Activated T-cell treated with anti-CD3 and anti-CD28 coated beads for 24 hours (primary cell): ENCODE measurements around the gene ARHGEF25.
"Not testable (repeated sequence)": the region's sequence is repeated elsewhere in the genome, so short reads cannot be mapped to it uniquely, and the experiment has no call there.

Source experiments
- DNase-seq: peaks from one replicate; pipeline ENCODE4 v3.0.0-alpha.2; 2020; ENCODE audit warnings: low read depth

ARHGEF25 gene

DNA sequence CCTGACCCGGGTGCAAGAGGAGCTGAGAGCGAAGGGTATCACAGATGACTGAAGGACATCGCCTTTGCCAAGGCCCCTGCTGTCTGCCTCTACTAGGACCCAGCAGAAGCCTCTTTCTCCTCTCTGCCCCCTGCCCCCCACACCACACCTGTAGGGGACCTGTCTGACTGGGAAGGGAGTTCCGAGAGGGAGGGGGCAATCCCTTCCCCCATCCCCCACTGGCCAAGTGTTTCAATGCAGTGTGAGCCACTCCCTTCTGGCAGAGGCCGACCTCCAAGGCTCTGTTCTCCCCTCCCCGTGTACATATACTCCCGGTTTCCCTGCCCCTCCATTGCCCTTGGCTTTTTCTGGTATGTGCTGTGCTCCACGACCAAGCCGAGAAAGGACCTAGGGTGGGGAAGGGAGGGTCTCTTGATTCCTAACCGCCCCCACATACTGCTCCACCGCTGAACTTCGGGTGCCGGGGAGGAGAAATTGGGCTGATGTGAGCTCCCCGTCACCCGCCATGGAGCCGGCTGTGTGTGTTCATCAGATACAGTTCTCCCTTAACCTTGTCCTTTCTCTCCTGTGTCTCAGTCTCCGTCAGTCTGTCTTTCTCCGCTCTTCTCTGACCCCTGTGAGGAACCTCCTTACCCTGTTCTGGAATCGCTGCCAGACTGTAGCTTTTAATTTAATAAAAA is 2.0 kb upstream of the ARHGEF25 start:
- no peak for DNase-seq

DNA sequence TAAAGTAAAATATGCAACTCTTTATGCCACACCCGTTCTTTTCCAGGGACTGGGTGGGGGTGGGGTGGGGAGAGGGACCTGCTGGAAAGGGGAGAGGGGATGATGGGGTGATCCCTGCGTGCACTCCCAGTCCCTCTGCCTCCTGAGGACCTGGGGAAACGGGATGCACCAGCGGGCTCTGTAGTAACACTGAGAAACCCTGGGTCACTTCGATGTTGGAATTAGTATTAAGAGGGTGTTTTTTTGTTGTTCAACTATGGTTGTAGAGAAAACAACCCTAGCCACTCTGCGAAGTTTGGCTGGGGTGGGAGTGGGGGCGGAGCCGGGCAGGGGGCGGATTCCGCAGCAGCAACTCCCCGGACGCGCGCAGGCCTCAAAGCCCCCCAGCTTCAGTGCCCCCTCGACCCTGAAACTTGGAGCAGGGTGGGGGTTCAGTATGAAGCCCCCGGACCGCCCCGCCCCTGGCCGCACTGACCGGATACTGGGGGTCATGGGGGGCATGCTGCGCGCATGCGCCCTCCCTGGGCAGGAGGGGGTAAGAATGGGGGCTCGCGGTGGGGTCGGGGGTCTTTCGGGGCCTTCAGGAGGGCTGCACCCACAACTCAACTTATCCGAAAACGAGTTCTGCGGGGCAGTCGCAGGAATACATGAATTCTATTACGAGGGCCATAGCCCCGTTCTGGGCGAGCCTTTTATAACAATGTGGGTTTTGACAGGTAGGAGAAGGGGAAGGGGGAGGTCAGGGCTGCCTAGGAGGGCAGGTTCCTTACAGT is 1.3 kb upstream of the ARHGEF25 start:
- no peak for DNase-seq

DNA sequence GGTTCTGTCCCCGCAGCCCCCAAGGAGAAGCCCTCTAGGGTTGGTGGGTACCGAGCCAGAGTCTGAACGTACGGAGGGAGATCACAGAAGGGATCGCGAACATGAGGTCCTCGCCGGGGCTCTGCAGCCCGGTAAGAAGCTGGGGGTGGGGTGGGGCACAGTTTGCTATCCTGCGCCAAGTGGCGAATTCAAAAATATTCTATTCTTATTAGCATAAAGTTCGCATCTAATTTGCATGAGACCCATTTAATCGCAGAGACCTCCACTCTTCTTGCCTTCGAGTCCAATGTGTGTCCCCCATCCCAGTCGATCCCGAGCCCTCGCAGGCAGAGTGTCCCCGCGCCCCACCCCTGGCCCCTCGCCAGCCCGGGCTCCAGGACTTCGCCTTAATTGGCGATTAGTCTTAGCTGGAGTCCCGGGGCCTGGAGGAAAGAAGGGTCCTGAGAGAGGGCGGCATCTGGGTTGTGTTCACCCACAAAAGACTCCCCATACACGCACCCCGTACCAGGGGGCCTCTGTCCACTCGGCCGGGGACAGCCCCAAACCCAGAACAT is 604 bp upstream of the ARHGEF25 start:
- DNase-seq: no peak

GRCh38 chr12:57611827-57612710 is 834 bp downstream of the ARHGEF25 start:
- no peak for DNase-seq

- DNase-seq: no peak
These were observed 1.6 kb downstream of the ARHGEF25 start for GRCh38 chr12:57612711-57613426.

DNA sequence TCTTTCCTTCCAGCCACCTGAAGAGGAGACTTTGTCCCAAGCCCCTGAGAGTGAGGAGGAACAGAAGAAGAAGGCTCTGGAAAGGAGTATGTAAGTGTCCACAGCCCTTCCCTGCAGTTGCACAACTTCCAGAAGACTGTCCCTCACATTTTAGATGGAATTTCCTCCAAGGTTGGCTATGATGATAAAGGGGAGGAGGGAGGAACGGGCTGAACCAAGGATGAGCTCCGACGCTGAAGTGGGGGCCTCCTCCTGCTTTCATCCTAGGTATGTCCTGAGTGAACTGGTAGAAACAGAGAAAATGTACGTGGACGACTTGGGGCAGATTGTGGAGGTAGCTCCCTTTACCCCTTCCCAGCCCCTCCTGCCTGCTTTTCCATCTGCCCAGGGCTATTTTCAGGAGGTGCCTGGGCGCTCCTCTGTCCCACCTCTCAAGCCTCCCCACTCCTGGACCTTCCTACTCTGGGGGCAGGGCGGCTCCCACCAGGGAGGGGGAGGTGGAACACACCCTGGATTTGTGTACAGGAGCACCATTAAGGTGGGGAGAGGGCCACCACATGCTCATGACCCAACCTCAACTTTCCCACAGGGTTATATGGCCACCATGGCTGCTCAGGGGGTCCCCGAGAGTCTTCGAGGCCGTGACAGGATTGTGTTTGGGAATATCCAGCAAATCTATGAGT is 2.3 kb downstream of the ARHGEF25 start:
- DNase-seq: no peak

GRCh38 chr12:57614178-57614947 is 3.1 kb downstream of the ARHGEF25 start:
- DNase-seq: no peak

- no peak for DNase-seq
These were observed 3.8 kb downstream of the ARHGEF25 start for GRCh38 chr12:57614948-57615500.

GRCh38 chr12:57615637-57616036 is 4.4 kb downstream of the ARHGEF25 start:
- DNase-seq: no peak

DNA sequence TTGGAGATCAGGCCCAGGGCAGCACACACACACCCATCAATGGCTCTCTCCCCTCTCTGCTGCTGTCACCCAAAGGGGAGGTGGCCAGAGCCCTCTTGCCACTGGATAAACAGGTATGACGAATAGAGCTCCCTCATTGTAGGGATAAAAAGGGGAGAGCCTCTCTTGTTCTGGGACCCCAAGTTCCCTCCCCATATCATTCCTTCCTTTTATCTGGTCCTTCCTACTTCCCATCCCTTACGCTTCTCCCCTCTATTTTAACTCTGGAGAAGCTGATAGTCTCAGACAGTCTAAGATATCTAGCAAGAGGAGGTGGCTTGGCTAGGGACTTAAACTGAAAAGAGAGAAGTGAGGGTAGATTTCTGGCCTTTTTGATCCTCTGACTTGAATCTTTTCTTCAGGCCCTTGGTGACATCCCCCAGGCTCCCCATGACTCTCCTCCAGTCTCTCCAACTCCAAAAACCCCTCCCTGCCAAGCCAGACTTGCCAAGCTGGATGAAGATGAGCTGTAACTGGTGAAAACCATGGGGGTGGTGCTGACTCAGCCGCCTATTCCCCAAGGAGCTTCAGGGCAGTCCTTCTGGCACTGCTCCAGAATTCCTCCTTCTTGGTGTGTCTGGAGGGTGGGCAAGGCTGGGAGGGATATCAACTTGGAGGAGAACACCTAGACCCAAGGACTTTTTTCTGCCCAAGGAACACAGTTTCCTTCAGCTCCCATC is 5.3 kb downstream of the ARHGEF25 start:
- DNase-seq: no peak

GRCh38 chr12:57617942-57618341 is 6.7 kb downstream of the ARHGEF25 start:
- no peak for DNase-seq

- DNase-seq: not testable (repeated sequence)
These were observed 7.2 kb downstream of the ARHGEF25 start for GRCh38 chr12:57618431-57618830.

- no peak for DNase-seq
These were observed 7.8 kb downstream of the ARHGEF25 start for GRCh38 chr12:57618966-57619433.

DNA sequence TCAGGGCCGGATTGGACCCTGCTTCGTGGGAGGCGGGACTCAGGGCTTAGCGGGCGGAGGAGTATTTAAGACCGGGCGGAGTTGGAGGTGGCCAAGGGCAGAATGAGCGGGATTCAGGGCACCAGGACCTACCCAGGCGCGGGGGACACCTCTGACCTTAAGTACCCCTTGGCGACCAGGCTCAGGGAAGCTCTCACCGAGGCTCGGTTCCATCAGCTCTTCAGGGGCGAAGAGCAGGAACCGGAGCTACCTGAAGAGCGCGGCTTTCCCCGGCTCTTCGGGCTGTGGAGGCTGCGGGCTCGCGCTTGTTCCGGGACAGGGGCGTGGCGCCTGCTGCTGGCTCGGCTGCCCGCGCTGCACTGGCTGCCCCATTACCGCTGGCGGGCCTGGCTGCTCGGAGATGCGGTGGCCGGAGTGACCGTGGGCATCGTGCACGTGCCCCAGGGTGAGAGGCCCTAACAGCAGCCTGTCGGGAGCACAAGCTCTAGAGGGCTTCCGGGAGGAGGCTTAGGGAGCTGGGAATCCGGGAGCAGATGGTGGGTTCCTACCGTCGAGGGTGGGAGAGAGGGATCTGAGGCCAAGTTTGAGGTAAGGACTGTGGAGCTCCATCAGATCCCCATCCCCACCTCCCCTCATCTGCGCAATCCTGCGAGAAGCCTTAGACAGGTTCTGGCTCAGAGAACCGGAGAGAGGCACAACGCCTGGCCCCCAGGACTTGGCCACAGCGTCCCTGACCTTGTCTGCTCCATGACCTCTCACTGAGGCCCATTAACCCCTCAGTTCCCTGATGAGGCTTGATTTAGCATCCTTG is 8.4 kb downstream of the ARHGEF25 start:
- DNase-seq: no peak

DNA sequence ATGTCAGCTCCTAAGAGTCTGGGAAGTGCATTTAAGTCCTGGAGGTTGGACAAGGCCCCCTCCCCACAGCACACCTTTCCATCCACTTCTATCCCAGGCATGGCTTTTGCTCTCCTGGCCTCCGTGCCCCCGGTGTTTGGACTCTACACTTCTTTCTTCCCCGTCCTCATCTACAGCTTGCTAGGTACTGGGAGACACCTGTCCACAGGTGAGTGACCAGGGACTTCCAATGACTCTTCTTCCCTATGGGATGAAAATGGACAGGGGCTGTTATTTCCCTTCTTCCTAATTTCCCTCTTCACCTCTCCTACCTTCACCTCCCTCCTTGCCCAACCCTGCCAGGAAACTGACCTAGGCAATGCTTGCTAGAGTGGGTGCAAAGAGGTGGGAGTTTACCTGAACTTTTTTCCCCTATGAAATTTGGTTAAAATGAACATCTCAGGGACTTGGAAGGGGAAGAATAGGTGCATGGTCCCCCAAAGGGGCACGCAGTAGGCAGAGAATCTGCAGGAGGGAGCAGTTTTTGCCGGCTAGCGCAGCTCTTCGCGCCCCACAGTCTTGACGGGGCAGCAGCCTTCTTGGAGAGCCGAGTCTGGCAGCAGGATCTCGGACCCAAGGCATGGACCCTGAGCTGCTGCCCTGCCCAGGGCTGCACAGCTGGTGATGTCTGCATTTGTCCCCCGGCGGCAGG is 9.2 kb downstream of the ARHGEF25 start:
- DNase-seq: no peak

DNA sequence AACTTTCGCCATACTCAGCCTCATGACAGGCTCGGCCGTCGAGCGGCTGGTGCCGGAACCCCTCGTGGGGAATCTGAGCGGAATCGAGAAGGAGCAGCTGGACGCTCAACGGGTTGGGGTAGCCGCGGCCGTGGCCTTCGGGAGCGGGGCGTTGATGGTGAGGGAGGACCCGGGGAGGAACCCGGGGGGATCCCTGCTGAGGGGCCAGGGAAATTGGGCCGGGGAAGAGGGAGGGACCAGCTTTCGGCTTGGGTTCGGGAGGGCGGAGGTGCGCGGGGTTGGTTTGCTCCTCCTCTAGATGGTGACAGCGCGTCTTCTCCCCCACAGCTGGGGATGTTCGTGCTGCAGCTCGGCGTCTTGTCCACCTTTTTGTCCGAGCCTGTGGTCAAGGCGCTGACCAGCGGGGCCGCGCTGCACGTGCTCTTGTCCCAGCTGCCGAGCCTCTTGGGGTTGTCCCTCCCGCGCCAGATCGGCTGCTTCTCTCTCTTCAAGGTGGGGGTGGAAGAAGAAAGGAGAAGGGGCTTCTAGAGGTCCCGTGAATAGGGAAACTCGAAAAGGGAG is 9.8 kb downstream of the ARHGEF25 start:
- DNase-seq: no peak
